Tibial nerve (tissue), 4 donors: Measurements from ENCODE around the gene MAP2. TPM values are rescaled to one million over a fixed set of nuclear protein-coding genes. Genes with fewer than 3 reads are reported as not detected.

ENCODE experiments used
- DNase-seq, 2 donors: peaks; one replicate each; pipeline ENCODE4 v3.0.0-alpha.2; 2019; ENCODE audit warnings: low spot score in 2 of 2
- H3K27ac ChIP-seq, 4 donors: fragments of 200-600 bp; sonication (generic) in 3 of 4; one replicate each; pipeline ENCODE4 v1.5.1; 2017 to 2019; ENCODE audit warnings: mild to moderate bottlenecking in 1 of 4
- H3K27me3 ChIP-seq, 2 donors: fragments of 200-600 bp; sonication (generic) in 1 of 2; one replicate each; pipeline versions ENCODE4 v1.5.1 to v1.6.0; 2017 to 2019
- H3K36me3 ChIP-seq, 3 donors: fragments of 200-600 bp; sonication (generic); one replicate each; pipeline ENCODE4 v1.5.1; 2018 to 2019
- H3K4me1 ChIP-seq, 4 donors: fragments of 200-600 bp; sonication (generic) in 3 of 4; one replicate each; pipeline ENCODE4 v1.5.1; 2017 to 2019
- H3K4me3 ChIP-seq, 4 donors: fragments of 200-600 bp; sonication (generic) in 3 of 4; one replicate each; pipeline ENCODE4 v1.5.1; 2017 to 2019; ENCODE audit warnings: mild to moderate bottlenecking in 1 of 4, moderate library complexity in 1 of 4
- H3K9me3 ChIP-seq, 4 donors: fragments of 200-600 bp; sonication (generic) in 3 of 4; one replicate each; pipeline ENCODE4 v1.5.1; 2017 to 2019
- EP300 ChIP-seq, 2 donors: sonication (generic); formaldehyde crosslinking; IDR thresholded peaks; one replicate each; pipeline ENCODE4 v1.6.1; 2017; ENCODE audit warnings: antibody characterized with exemption in 2 of 2, mild to moderate bottlenecking in 1 of 2
- POLR2A ChIP-seq, 2 donors: fragments of 450-650 bp; IDR thresholded peaks; one replicate each; pipeline ENCODE4 v1.6.1; 2017; ENCODE audit warnings: antibody characterized with exemption in 2 of 2, mild to moderate bottlenecking in 2 of 2, moderate library complexity in 2 of 2
- WGBS, 2 donors: methylation state at CpG; one replicate each; pipeline ENCODE4 v1.1.5; 2018; 5-methylcytosine and 5-hydroxymethylcytosine counted together
- total RNA-seq, 4 donors: library from RNA; depleted of rRNA; stranded (reverse); fragments of >200 nt; gene quantifications; one replicate each; pipeline ENCODE4 v1.1.0, GENCODE V29; 2016
- TF ChIP-seq, protein P1 (sequence below), 5 experiments: fragments of 200-600 bp in 3 of 5; fragments of 450-650 bp in 2 of 5; sonication (generic) in 3 of 5; IDR thresholded peaks; one replicate each; pipeline ENCODE4 v1.5.1; 2016 to 2019; ENCODE audit warnings: antibody characterized with exemption in 5 of 5, mild to moderate bottlenecking in 3 of 5, moderate library complexity in 2 of 5

The MAP2 gene
- total RNA-seq, 4 donors from 2014 or later, result 14.7 to 31.7 (median 21.3) TPM

DNA sequence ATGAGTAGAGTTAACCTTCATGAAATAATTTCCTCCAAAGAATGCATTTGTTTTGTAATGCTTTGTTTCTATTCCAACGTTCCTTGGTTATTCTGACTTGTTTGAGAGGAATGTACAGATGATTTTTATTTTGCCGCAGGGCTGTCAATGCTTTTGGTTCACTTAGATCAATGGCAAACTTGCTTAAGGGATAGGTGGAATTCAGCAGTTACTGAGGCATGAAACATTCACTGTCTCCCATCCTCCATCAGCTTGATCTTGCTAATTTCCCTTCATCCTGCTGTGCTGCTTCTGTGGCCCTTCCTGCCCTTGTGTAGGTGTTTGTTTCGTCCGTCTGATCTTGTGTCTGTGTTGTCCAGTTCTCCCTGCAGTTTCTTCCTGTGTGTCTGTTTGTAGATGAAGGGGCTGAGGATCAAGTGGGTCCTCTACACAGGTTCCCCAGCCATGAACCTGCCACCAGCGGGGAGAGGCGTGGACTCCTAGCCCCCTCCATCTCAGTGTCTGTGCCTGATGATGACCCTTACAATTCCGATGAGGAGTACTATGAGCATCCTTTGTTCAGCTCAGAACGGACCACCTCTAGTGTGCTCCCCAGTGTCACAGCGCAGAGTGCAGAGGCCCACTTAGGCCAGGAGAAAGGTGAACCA, 263.6 kb downstream of the MAP2 start:
- Histone ChIP-seq H3K4me3 (no peak overlapping the region), H3K9me3 (no peaks in the 10 kb centered on the region), H3K27ac (no peak overlapping the region), H3K27me3 (no peaks in the 10 kb centered on the region), H3K36me3 (peaks cover 0 to 1% (median 0%) of the 10 kb centered on the region in 3 donors), H3K4me1 (no peaks in the 10 kb centered on the region)
- 81 to 82% methylated on average over 9 of the region's 9 CpGs for WGBS, 2 donors
- TF ChIP-seq, protein P1, sequence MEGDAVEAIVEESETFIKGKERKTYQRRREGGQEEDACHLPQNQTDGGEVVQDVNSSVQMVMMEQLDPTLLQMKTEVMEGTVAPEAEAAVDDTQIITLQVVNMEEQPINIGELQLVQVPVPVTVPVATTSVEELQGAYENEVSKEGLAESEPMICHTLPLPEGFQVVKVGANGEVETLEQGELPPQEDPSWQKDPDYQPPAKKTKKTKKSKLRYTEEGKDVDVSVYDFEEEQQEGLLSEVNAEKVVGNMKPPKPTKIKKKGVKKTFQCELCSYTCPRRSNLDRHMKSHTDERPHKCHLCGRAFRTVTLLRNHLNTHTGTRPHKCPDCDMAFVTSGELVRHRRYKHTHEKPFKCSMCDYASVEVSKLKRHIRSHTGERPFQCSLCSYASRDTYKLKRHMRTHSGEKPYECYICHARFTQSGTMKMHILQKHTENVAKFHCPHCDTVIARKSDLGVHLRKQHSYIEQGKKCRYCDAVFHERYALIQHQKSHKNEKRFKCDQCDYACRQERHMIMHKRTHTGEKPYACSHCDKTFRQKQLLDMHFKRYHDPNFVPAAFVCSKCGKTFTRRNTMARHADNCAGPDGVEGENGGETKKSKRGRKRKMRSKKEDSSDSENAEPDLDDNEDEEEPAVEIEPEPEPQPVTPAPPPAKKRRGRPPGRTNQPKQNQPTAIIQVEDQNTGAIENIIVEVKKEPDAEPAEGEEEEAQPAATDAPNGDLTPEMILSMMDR (IDR thresholded peaks at IDR 0.05), result no peak
- TF ChIP-seq EP300 (IDR thresholded peaks at IDR 0.05), result no peak
- no peak for TF ChIP-seq POLR2A (IDR thresholded peaks at IDR 0.05)
- no peak for DNase-seq

DNA sequence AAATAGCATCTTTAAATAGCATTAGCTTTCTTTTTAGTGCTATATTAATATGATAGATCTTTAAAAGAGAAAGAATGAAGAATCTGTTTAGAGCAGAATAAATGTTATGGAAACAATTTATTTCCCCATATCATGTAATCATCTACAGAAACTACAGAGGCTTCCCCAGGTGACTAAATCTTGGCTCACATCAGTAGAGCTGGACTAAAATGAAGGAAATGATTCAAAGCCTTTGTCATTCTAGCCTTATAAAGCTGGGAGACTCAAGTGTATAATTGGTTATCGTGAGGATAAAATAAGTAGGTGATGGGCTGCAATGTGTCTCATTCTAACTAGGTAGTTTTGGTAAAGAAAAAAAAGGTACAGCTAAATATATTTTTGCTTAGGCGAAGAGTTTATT, 264.5 kb downstream of the MAP2 start:
- no peaks in the 10 kb centered on the region for H3K4me1 ChIP-seq
- TF ChIP-seq EP300 (IDR thresholded peaks at IDR 0.05) (no peak), POLR2A (IDR thresholded peaks at IDR 0.05) (no peak)
- TF ChIP-seq, protein P1 (IDR thresholded peaks at IDR 0.05), result no peak

DNA sequence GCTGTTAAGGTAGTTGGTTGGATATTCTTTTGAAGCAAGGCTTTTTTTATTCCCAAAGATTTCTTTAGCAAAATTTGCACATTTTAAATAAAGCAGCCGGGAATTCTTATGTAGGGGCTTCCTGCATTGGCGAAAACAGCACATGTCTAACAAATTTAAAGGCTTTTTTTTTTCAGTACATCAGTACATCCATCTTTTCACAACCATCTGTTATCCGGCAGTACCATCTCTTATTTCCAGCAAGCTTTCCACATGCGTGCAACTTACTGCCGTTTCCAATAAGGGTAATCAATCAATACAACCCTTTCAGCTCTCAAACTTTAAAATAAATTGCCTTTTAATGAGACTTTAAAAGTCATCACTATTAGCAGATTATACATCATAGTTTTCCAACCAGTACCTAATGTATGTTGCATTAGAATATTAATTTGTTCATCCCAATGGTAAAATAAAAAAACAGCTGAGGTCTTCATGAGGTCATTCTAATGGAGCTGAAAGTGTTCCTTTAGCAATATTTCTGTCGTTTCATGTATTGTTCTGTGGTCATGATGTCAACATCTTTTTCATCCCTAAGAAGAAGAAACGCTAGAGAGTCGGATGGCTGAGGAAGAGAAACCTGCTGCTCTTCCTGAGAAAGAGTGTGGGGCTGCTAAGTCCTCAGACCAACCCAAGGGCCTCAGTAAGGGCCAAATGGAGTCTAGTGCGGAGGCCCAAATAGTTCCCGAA, 266.3 kb downstream of the MAP2 start:
- 85 to 88% methylated on average over 10 of the region's 10 CpGs for WGBS, 2 donors
- Histone ChIP-seq H3K9me3 (no peaks in the 10 kb centered on the region), H3K27me3 (no peaks in the 10 kb centered on the region), H3K4me1 (no peaks in the 10 kb centered on the region), H3K36me3 (peaks cover 0 to 5% (median 0%) of the 10 kb centered on the region in 3 donors), H3K27ac (no peak overlapping the region), H3K4me3 (no peak overlapping the region)
- DNase-seq, result no peak
- no peak for TF ChIP-seq EP300 (IDR thresholded peaks at IDR 0.05)

More for the DNA sequence above, 264.5 kb downstream of the MAP2 start:
- H3K36me3 ChIP-seq, result peaks cover 0 to 5% (median 0%) of the 10 kb centered on the region in 3 donors
- no peaks in the 10 kb centered on the region for H3K9me3 ChIP-seq
- H3K27me3 ChIP-seq, result no peaks in the 10 kb centered on the region
- WGBS, 2 donors, result 79 to 87% methylated on average over 2 of the region's 2 CpGs
- no peak overlapping the region for H3K4me3 ChIP-seq
- DNase-seq, result no peak
- H3K27ac ChIP-seq, result no peak overlapping the region

DNA sequence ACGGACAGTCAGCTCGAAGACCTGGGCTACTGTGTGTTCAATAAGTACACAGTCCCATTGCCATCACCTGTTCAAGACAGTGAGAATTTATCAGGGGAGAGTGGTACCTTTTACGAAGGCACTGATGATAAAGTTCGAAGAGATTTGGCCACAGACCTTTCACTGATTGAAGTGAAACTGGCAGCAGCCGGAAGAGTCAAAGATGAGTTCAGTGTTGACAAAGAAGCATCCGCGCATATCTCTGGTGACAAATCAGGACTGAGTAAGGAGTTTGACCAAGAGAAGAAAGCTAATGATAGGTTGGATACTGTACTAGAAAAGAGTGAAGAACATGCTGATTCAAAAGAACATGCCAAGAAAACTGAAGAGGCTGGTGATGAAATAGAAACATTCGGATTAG, 270.9 kb downstream of the MAP2 start:
- Histone ChIP-seq H3K4me3 (no peak overlapping the region), H3K9me3 (no peaks in the 10 kb centered on the region), H3K27ac (no peak overlapping the region), H3K27me3 (no peaks in the 10 kb centered on the region), H3K36me3 (peaks cover 0 to 5% (median 0%) of the 10 kb centered on the region in 3 donors), H3K4me1 (no peaks in the 10 kb centered on the region)
- WGBS, 2 donors, result 90 to 94% methylated on average over 8 of the region's 8 CpGs
- DNase-seq, result no peak
- no peak for TF ChIP-seq POLR2A (IDR thresholded peaks at IDR 0.05)
- TF ChIP-seq EP300 (IDR thresholded peaks at IDR 0.05), result no peak
- TF ChIP-seq, protein P1 (IDR thresholded peaks at IDR 0.05), result no peak

DNA sequence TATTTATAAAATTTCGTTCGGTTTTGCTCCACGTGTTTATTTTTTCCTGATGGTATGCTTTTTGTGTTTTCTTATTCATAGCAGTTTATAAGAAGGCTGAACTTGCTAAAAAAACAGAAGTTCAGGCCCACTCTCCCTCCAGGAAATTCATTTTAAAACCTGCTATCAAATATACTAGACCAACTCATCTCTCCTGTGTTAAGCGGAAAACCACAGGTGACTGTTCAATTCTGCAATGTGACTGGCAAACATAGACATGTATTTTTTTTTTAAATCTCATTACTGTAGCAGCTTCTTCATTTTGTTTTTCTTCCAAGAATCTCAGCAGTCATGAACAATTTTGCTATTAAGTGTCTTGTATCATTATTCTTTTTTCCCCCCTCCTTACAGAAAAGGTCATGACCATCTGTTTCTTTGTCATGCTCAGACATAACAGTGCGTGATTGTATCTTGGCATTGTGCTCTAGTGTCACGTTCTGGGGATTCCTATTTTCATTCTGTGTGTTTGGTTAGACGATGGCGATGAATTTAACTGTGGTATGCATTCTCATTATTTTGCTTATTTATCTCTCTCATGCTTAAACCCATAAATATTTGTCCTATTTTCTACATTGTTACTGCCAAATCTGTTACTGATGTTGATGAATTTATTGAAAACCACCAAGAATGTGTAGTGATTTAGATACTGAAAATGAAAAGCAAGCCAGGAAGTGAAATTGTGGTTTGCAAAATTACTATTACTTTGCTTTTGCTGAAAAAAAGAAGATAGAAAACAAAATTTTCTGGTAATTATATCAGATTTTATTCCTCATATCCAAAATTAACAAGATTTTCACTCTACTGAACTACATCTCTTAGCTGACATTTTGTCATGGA, 273.2 kb downstream of the MAP2 start:
- H3K36me3 ChIP-seq, result peaks cover 0 to 5% (median 0%) of the 10 kb centered on the region in 3 donors
- DNase-seq, result no peak
- no peaks in the 10 kb centered on the region for H3K4me1 ChIP-seq
- H3K27me3 ChIP-seq, result no peaks in the 10 kb centered on the region
- no peaks in the 10 kb centered on the region for H3K9me3 ChIP-seq
- no peak overlapping the region for H3K27ac ChIP-seq
- WGBS, 2 donors, result 51 to 57% methylated on average over 8 of the region's 8 CpGs
- H3K4me3 ChIP-seq, result no peak overlapping the region
- TF ChIP-seq EP300 (IDR thresholded peaks at IDR 0.05) (no peak), POLR2A (IDR thresholded peaks at IDR 0.05) (no peak)
- TF ChIP-seq, protein P1 (IDR thresholded peaks at IDR 0.05), result no peak
